Neural progenitor cell (in vitro differentiated cells): Measurements from ENCODE around the gene GREM2.

Experiments used
- EZH2 ChIP-seq: fragments of 200-600 bp; sonication (generic); IDR thresholded peaks from 2 replicates; pipeline ENCODE4 v1.6.1; 2017; ENCODE audit warnings: antibody characterized with exemption, mild to moderate bottlenecking, moderate library complexity
- TF ChIP-seq, protein P1 (sequence below): fragments of 200-600 bp; sonication (generic); IDR thresholded peaks from 2 replicates; pipeline ENCODE4 v1.5.1; 2017; ENCODE audit warnings: antibody characterized with exemption, mild to moderate bottlenecking

DNA sequence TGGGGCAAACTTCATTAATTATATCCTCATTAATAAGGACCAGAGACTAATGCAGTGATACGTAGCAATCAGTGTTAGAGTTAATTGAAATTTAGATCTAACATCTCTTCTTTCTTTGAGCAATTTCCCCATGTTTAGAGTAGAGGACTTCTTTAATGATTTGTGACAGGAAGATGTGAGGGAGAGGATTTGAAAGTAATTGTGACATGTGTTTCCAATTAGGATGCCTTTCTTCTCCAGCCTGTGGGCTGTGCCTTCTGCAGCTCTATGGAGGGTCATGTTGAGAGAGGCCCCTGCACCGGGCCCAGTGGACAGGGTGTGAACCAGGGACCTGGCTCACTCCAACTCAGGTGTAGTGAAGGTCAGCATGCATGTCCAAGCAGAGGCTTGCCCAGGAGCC is 103.0 kb downstream of the GREM2 start:
- TF ChIP-seq, protein P1, sequence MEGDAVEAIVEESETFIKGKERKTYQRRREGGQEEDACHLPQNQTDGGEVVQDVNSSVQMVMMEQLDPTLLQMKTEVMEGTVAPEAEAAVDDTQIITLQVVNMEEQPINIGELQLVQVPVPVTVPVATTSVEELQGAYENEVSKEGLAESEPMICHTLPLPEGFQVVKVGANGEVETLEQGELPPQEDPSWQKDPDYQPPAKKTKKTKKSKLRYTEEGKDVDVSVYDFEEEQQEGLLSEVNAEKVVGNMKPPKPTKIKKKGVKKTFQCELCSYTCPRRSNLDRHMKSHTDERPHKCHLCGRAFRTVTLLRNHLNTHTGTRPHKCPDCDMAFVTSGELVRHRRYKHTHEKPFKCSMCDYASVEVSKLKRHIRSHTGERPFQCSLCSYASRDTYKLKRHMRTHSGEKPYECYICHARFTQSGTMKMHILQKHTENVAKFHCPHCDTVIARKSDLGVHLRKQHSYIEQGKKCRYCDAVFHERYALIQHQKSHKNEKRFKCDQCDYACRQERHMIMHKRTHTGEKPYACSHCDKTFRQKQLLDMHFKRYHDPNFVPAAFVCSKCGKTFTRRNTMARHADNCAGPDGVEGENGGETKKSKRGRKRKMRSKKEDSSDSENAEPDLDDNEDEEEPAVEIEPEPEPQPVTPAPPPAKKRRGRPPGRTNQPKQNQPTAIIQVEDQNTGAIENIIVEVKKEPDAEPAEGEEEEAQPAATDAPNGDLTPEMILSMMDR: no peak
- no peak for TF ChIP-seq EZH2
